Stimulated activated CD8-positive, alpha-beta memory T cell treated with anti-CD3 and anti-CD28 coated beads, Interleukin-12 subunit alpha, Interleukin-12 subunit beta, amount 100 ng/mL, for 24 hours (primary cell): ENCODE data around the gene RIPOR2.

Source experiments
- DNase-seq: peaks from one replicate; pipeline ENCODE4 v3.0.0-alpha.2; 2020; ENCODE audit errors: extremely low read depth

The RIPOR2 gene

DNA sequence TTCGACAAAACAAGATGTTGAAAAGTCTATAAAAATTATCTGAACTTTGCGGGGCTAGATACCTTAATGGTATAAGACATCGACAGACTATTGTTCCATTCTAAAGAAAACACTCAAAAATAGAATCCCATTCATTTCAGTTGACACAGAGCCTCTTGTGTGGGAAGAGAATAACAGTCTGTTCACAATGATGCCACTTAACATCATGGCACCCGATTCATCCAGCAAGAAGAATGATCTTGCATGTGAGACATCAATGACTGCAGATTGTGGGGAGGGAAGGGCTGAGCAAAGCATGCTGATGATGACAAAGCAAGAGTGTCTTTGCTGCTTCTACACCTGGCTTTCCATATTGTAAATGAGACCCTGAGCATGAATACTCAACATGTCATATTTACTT is 87.3 kb downstream of the RIPOR2 start:
- no peak for DNase-seq

DNA sequence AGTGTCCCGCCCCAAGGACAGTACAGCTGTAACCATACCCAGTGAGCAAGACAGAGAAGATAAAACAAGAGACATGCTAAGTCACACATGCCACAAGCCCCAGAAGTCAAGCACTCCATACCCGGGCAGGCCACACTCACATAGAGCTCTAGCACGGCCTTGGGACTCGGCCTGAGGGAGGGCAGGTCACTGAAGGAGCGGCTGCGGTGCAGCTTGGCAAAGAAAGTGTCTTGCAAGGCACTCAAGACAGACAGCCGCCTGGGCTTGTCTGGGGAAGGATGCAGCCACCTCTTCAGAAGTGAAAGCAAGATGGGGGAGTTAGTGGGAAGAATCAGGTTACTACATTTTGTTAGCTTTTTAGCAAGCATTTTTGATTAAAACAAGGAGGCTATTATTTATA is 88.4 kb downstream of the RIPOR2 start:
- no peak for DNase-seq

- DNase-seq = no peak
Measured at GRCh38 chr6:24845578-24845977, 90.2 kb downstream of the RIPOR2 start.

GRCh38 chr6:24844903-24845302 is 90.9 kb downstream of the RIPOR2 start:
- no peak for DNase-seq

DNA sequence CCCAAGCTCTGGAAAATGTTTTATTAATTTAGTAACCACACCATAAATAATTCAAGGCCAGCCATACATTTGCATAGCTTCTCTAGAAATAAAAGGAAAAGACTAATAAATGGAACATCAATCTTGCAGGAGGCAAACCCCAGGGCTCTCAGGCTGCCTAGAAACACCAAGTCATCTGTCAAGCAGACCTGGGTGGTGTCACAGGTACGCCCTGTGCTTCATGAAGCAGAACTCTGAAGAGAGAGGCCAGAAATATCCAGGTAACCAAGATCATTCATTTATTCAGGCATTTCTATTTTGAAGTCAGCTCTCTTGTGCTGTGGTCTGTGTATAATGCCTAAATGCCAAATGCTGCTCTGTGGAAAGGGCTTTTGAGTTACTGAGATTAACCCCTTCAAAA is 91.7 kb downstream of the RIPOR2 start:
- DNase-seq = no peak

DNA sequence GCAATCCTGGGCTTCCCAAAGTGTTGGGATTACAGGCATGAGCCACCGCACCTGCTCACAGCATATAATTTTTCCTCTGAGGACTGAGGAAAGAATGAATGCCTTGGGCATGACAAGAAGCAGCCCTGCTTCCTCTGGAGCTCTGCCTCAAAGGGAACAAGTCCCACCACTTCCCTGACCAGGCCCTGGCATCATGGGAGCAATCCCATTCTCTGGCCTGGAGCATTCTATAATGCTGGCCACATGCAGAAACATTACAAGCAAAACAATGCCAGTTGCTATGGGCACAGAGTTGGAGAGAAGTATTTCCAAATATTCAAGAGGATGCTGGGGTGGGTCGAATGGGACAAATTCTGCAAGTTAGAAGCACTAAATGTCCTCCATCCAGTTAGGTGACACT is 95.6 kb downstream of the RIPOR2 start:
- DNase-seq = no peak

GRCh38 chr6:24838994-24839393 is 96.8 kb downstream of the RIPOR2 start:
- no peak for DNase-seq

DNA sequence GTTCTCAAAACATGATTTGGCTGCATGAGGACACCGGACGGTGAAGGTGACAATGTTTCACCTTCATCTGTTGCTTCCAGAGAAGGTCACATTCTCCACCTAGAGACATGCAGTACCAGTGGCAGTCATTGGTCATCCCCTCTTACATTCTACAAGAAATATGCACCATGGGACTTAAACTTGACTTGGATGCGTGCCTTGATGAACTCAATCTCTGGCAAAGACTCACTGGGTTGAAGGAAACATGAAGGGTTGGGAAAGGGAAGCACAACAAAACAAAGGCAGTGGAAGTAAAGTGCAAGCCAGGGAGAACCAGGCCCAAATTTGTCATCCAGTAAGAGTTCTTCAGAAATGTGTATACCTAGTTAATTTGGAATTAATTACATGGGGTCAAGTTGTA is 97.7 kb downstream of the RIPOR2 start:
- no peak for DNase-seq

DNA sequence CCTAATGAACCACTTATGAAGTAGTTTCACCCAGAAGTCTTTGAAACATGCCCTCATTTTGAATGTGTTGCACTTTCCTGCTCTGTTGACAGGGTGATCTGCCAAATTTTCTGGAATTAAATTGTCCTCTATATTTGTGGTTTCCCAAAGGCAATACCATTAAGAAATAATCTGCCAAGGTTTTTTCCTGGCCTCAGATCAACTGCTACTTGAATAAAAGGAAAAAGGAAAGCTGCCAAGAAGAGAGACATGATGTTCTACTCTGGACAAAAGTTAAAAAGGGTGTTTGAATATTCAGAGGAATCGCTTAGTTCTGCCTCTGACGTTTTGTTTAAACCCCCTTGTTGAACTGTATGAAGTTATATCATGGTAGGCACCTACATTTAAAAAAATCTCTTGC is 99.7 kb downstream of the RIPOR2 start:
- no peak for DNase-seq

GRCh38 chr6:24833711-24834386 is 101.9 kb downstream of the RIPOR2 start:
- DNase-seq = no peak

GRCh38 chr6:24832794-24833193 is 103.0 kb downstream of the RIPOR2 start:
- DNase-seq = no peak

- DNase-seq = no peak
Measured at GRCh38 chr6:24831771-24832716, 103.7 kb downstream of the RIPOR2 start.

DNA sequence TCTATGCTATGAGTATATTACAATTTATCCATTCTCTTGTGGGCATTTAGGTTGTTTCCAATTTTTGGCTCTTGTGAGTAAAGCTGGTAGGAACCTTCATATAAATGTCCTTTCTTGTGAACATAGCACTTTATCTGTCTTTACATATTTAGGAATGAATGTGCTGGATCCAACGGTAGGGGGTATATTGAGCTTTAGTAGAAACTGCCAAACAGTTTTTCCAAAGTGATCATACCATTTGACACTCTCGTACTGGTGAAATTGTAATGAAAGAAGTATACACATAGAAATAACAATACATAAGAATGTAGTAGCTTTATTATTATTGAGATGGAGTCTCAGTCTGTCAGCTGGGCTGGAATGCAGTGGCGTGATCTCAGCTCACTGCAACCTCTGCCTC is 106.1 kb downstream of the RIPOR2 start:
- DNase-seq = no peak

- no peak for DNase-seq
Measured at GRCh38 chr6:24827970-24828369, 107.8 kb downstream of the RIPOR2 start.

DNA sequence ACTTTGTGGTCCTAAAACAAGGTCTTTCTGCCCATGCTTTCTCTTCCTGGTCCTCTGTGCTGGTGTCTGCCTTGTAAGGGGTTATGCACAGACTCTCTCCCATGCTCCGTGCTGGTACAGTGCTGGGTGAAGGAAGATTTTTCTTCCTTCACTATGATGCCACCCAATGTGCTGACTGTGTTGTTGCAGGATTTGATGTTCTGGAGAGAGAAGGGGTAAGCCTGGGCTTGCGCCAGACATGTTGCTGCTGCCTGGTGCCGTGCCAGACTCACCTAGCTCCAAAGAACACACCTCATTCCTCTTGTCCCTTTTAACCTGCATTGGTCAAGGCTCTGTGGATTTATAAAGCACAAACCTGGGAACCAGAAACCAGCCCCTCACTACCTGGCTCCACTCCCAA is 108.6 kb downstream of the RIPOR2 start:
- DNase-seq = no peak

DNA sequence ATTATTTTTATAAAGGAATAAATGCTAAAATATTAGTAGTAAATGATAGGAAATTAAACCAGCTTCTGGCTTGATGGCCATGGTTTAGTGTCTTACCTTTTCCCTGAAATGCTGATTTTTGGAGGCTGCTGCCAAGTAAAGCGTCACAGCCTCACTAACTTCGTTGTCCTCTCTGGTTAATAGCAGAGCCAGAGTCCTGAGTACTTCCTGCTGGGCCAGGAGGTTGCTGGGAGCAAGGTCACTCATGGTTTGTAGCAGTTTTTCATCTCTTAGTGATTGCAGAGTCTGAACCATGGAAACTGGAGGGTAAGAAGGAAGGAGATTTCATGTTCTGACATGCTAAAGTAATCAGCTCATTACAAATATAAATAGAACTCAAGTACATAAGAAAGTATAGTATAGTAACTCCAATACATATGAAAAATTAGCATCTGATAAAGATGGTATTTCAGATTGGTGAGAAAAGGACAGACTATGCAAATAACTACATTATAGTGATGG is 110.6 kb downstream of the RIPOR2 start:
- DNase-seq = no peak

- DNase-seq = no peak
Measured at GRCh38 chr6:24824142-24824938, 111.4 kb downstream of the RIPOR2 start.

GRCh38 chr6:24823185-24823584 is 112.6 kb downstream of the RIPOR2 start:
- no peak for DNase-seq

DNA sequence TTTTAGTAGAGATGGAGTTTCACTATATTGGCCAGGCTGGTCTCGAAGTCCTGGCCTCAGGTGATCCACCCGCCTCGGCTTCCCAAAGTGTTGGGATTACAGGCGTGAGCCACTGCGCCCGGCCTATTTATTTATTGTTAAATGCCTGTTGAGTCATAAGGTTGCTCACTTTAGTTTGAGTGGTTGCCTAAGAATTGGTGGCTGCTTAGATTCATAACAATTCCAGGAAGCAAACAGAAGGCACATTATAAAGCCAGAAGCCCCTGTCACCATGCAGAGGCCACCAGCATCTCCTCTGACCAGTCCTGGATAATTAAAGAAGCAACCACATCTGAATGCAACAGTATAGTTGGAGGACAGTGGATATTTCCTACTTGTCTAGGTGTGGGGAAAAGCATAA is 113.1 kb downstream of the RIPOR2 start:
- no peak for DNase-seq

DNA sequence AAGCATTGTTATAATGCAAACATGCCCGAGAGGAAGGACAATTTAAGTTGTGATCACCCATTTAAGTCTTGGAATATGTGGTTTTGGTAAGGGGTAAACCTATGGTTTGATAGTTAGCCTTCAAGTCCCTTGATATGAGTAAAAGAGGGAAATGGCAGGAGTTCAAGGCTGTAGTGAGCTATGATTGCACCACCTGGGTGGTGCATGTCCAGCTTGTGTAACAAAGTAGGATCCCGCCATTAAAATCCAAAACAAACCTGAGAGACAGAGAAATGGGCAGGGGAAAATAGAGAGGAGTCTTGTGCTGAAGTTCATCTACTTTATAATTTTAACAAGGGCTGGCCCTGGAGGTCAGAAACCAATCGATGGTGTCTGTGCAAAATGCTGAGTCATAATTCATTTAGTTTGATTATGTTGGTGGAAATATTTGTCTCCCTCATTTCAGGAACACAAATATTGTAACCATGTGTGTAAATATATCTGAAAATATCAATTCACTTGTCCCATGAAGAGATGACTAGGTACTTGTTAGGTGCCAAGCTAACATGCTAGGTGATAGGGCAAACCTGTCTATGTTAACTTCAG is 113.8 kb downstream of the RIPOR2 start:
- DNase-seq = no peak

DNA sequence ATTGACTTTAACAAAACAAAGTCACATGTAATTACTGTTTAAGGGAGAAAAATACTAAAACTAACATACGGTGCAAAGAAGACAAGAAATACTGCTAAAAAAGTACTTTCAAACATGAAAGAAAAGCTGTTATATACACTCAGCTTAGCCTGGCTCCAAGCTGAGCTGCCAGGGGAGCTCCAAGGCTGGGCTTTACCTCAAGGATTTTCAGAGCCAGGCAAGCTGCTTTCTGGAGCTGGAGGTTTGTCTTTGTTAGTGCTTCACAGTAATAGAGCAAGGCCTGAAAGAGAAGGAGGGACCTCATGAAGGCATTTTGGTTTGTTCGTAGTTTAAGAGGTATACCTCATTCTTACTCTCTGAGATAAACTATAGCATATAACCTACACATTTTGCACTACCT is 117.4 kb downstream of the RIPOR2 start:
- DNase-seq = no peak

DNA sequence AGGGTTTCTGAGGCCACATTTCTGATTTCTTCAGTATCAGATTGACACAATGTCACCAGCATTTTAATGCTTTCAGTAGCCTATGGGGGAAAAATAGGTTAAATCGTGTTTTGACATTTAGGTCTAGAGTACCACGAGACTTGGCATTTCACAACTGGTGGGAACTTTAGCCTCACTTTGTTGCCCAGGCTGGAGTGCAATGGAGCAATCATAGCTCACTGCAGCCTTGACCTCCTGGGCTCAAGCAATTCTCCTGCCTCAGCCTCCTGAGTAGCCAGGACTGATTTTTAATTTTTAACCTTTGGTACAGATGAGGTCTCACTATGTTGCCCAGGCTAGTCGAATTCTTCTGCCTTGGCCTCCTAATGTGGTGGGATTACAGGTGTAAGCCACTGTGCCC is 126.0 kb downstream of the RIPOR2 start:
- no peak for DNase-seq
